ENCODE measurements around the gene ANKRD63.

ANKRD63 gene

GRCh38 chr15:40325188-40325587, 42.3 kb upstream of the ANKRD63 start:
- H4K20me1 ChIP-seq (ENCODE audit: insufficient read depth, low read length) = no peaks in the 10 kb centered on the region
- peak overlapping the region; percentile 79 for H3K4me2 ChIP-seq (ENCODE audit: low read depth, low read length)
- no peak overlapping the region for H3K27ac ChIP-seq (ENCODE audit: low read length)
- TF ChIP-seq EZH2 (optimal IDR thresholded peaks at IDR 0.05; ENCODE audit: low read depth, low read length) (no peak), CTCF (IDR thresholded peaks at IDR 0.05; ENCODE audit: low read length) (no peak), EZH2phosphoT487 (IDR thresholded peaks at IDR 0.05; ENCODE audit: low read length) (no peak)
- peaks cover 38% of the 10 kb centered on the region for H3K79me2 ChIP-seq (ENCODE audit: low read length)
- H2AFZ ChIP-seq (ENCODE audit: low read length) = no peak overlapping the region
- no peaks in the 10 kb centered on the region for H3K27me3 ChIP-seq (replicated peaks; ENCODE audit: insufficient read depth, low read length)
- peaks cover 36% of the 10 kb centered on the region for H3F3A ChIP-seq (ENCODE audit: insufficient read depth, low read length)
- peak overlapping the region; percentile 74 for H3K4me3 ChIP-seq (ENCODE audit: low read length)
- no peaks in the 10 kb centered on the region for H3K36me3 ChIP-seq (replicated peaks; ENCODE audit: insufficient read depth, low read length)
- no peaks in the 10 kb centered on the region for H3K9me2 ChIP-seq (replicated peaks; ENCODE audit: insufficient read depth, low read length)
- no peak for DNase-seq
- H3K9ac ChIP-seq (ENCODE audit: low read length) = peak overlapping the region; percentile 61; the same call in 1 of the 2 replicates
- H3K9me3 ChIP-seq (replicated peaks; ENCODE audit: insufficient read depth, low read length) = no peaks in the 10 kb centered on the region
- H3K4me1 ChIP-seq (ENCODE audit: low read length) = peaks cover 59% of the 10 kb centered on the region

GRCh38 chr15:40323953-40324937, 41.4 kb upstream of the ANKRD63 start:
- Histone ChIP-seq H3K4me3 (ENCODE audit: low read length) (peak overlapping the region; percentile 74), H3K27me3 (replicated peaks; ENCODE audit: insufficient read depth, low read length) (no peaks in the 10 kb centered on the region), H3K4me2 (ENCODE audit: low read depth, low read length) (peak overlapping the region; percentile 79), H3K9me3 (replicated peaks; ENCODE audit: insufficient read depth, low read length) (no peaks in the 10 kb centered on the region), H3K4me1 (ENCODE audit: low read length) (peaks cover 50% of the 10 kb centered on the region), H3K9ac (ENCODE audit: low read length) (peak overlapping the region; percentile 61; the same call in 1 of the 2 replicates), H3K27ac (ENCODE audit: low read length) (no peak overlapping the region), H2AFZ (ENCODE audit: low read length) (no peak overlapping the region), H3K36me3 (replicated peaks; ENCODE audit: insufficient read depth, low read length) (no peaks in the 10 kb centered on the region), H3K79me2 (ENCODE audit: low read length) (peaks cover 29% of the 10 kb centered on the region), H4K20me1 (ENCODE audit: insufficient read depth, low read length) (no peaks in the 10 kb centered on the region), H3K9me2 (replicated peaks; ENCODE audit: insufficient read depth, low read length) (no peaks in the 10 kb centered on the region), H3F3A (ENCODE audit: insufficient read depth, low read length) (peaks cover 34% of the 10 kb centered on the region)
- TF ChIP-seq EZH2phosphoT487 (IDR thresholded peaks at IDR 0.05; ENCODE audit: low read length) (no peak), EZH2 (optimal IDR thresholded peaks at IDR 0.05; ENCODE audit: low read depth, low read length) (no peak), CTCF (IDR thresholded peaks at IDR 0.05; ENCODE audit: low read length) (no peak)
- peak; percentile 31 for DNase-seq

DNA sequence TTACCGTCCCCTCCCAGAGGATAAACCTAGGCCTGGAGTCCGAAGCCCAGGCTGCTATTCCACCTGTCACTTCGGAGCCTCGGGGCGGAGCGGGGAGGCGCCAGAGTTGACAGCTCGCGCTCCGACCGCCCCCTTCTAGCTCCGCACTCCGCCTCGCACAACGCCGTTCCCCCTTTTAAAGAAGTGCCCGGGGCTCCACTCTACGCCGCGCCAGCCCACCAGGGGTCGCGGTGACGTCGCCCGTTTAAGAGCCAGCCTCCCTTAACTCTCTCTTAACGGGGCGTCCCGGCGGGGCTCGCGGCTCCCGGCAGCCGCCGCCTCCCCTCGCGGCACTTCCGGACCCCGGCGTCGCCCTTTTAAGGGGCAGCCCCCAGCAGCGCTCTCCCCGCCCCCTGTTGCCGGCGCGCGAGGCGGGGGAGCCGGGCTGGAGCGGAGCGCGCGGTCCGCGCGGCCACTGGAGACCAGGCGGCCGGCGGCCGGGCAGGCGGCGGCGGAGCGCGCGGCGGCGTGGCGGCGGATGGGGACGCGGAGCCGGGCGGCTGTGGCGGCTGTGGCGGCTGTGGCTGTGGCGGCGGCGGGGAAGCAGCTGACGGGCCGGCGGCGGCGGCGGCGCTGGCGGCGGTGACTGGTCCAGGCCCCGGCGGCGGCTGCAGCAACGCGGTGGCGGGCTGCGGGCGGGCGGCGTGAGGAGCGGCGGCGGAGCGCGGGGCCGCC, 40.5 kb upstream of the ANKRD63 start, which contains the start of gene INAFM2:
Gene INAFM2 (plus strand): TSS at position 454 of the 714 bp plus-strand sequence. CDS start 364 bp downstream, outside the sequence.
- peak within 1 kb of the TSS; percentile 61; the same call in 1 of the 2 replicates for H3K9ac ChIP-seq (ENCODE audit: low read length)
- H3K27ac ChIP-seq (ENCODE audit: low read length) = no peak within 1 kb of the TSS
- no peak for TF ChIP-seq EZH2phosphoT487 (IDR thresholded peaks at IDR 0.05; ENCODE audit: low read length)
- peak; percentile 37 for TF ChIP-seq CTCF (IDR thresholded peaks at IDR 0.05; ENCODE audit: low read length)
- no peaks in the 10 kb centered on the region for H3K27me3 ChIP-seq (replicated peaks; ENCODE audit: insufficient read depth, low read length)
- H3K4me2 ChIP-seq (ENCODE audit: low read depth, low read length) = peak within 1 kb of the TSS; percentile 92
- H3K79me2 ChIP-seq (ENCODE audit: low read length) = peaks cover 29% of the 10 kb centered on the region
- peak within 1 kb of the TSS; percentile 74 for H3K4me3 ChIP-seq (ENCODE audit: low read length)
- no peaks in the 10 kb centered on the region for H3K36me3 ChIP-seq (replicated peaks; ENCODE audit: insufficient read depth, low read length)
- H3K9me3 ChIP-seq (replicated peaks; ENCODE audit: insufficient read depth, low read length) = no peaks in the 10 kb centered on the region
- H4K20me1 ChIP-seq (ENCODE audit: insufficient read depth, low read length) = no peaks in the 10 kb centered on the region
- peaks cover 43% of the 10 kb centered on the region for H3K4me1 ChIP-seq (ENCODE audit: low read length)
- H3F3A ChIP-seq (ENCODE audit: insufficient read depth, low read length) = peaks cover 26% of the 10 kb centered on the region
- peak within 1 kb of the TSS; percentile 61; the same call in 1 of the 2 replicates for H2AFZ ChIP-seq (ENCODE audit: low read length)
- DNase-seq = peak; percentile 98
- H3K9me2 ChIP-seq (replicated peaks; ENCODE audit: insufficient read depth, low read length) = no peaks in the 10 kb centered on the region
